ENCODE data around the gene OR5C1. TPM values are rescaled to one million over a fixed set of nuclear protein-coding genes. Genes with fewer than 3 reads are reported as not detected.
A peak's percentile ranks its signal among the peaks of the same experiment; 100 is the strongest.

OR5C1 gene
- total and polyA plus RNA-seq, 9 of the 15 experiments (the other 6 are each of a cell fraction or from before 2014, with no cell fraction given): not detected

DNA sequence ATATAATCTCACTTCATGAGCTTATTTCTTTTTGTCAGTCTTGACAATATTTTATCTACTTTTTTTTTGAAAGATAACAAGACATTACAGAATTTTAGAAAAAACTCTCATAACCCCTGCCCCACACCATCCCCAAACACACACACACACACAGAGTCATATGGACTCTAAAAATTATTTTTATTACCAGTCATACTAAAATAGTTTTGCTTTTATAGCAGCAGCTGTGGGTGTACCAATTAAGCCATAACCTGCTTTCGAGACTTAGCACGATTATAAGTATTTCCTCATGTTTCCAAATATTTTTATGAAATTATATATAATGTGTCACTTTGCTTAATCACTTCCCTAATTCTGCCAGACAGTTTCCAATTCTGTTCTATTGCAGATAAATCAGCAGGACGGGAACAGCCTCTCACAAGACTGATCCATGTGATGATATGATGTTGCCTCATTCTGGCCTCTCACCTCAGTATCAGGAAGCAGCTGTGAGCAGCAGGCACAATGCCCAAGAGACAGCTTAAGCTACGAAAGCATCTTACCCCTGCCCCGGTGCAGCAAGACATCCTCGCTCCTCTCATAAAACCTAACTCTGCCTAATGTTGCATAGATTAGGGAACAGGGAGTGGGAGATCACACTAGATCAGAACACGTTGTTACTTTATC is 32.7 kb downstream of the OR5C1 start (continued):
- TF ChIP-seq, protein P1, sequence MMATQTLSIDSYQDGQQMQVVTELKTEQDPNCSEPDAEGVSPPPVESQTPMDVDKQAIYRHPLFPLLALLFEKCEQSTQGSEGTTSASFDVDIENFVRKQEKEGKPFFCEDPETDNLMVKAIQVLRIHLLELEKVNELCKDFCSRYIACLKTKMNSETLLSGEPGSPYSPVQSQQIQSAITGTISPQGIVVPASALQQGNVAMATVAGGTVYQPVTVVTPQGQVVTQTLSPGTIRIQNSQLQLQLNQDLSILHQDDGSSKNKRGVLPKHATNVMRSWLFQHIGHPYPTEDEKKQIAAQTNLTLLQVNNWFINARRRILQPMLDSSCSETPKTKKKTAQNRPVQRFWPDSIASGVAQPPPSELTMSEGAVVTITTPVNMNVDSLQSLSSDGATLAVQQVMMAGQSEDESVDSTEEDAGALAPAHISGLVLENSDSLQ (IDR thresholded peaks at IDR 0.05): peak; percentile 39; the same call in 1 of the 2 replicates
- TF ChIP-seq MYNN (IDR thresholded peaks at IDR 0.05): peak; percentile 47; the same call in 1 of the 2 replicates
- no peak for TF ChIP-seq MYNN (CRISPR knock-in tag; IDR thresholded peaks at IDR 0.05)

DNA sequence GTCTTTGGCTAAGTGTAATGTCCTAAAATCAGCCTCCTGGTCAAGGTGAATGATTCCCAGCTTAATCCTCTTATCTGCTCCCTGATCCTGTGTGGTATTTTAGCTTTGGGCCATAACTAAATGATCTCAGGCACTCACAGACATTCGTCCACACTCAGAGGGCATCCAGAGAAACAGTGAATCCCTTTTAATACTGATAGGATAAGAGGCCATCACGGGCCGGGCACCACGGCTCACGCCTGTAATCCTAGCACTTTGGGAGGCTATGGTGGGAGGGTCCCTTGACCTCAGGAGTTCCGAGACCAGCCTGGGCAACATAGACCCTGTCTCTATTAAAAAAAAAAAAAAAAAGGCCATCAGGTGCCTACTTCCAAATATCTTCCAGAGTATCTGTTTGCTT is 33.3 kb downstream of the OR5C1 start:
- intact Hi-C loops (cut with micrococcal nuclease): no loop called here
- ATAC-seq: no peak; the same call in 2 of the 3 replicates
- FAIRE-seq: no peak
- H2AFZ ChIP-seq (ENCODE audit: low read depth, low read length): no peak overlapping the region
- no peaks in the 10 kb centered on the region for H3K9me3 ChIP-seq (replicated peaks; ENCODE audit: control insufficient read depth, insufficient read depth, low read depth, low read length)
- in situ Hi-C loops (cut with MboI): loop anchor here (10.0 kb wide), 1 partner anchor 523 kb away; no protein-coding TSS in a partner anchor
- H3K27ac ChIP-seq (ENCODE audit: extremely low read depth, low read depth, low read length): no peak overlapping the region
- WGBS (ENCODE audit: insufficient coverage, low coverage, missing lambda C conversion rate): 70% methylated on average over 6 of the region's 6 CpGs
- ChIA-PET CTCF (ENCODE audit: low intra/inter-chr PET ratio) (no interaction called here), POLR2A (no interaction called here)
- no peak overlapping the region for H3K4me3 ChIP-seq
- BruUV-seq (replicated peaks): no TSS peak
- H3K9me1 ChIP-seq (ENCODE audit: control insufficient read depth, insufficient read depth, low read length): no peaks in the 10 kb centered on the region
- peaks cover 12 to 16% of the 10 kb centered on the region in 2 experiments; a peak in 4 of 5 replicates for H3K4me1 ChIP-seq (replicated peaks in 1 of 2; ENCODE audit: control insufficient read depth in 2 of 2, insufficient read depth in 2 of 2, low read length in 2 of 2)
- H3K36me3 ChIP-seq (ENCODE audit: control insufficient read depth, insufficient read depth, low read length): peaks cover 71% of the 10 kb centered on the region
- H3K9ac ChIP-seq (ENCODE audit: insufficient read depth in 1 of 2, low read depth in 2 of 2, low read length in 2 of 2): 0 out of 4 replicates have a peak overlapping the region, but pooled peaks of 1 of the 2 experiments have one; percentile 30
- no peaks in the 10 kb centered on the region for H3K27me3 ChIP-seq (ENCODE audit: control insufficient read depth in 2 of 2, insufficient read depth in 2 of 2, low read length in 2 of 2)
- H3K79me2 ChIP-seq (ENCODE audit: control insufficient read depth, insufficient read depth, low read length): peaks cover 28% of the 10 kb centered on the region
- 0 out of 2 replicates have a peak, but pooled peaks cover 5% of the 10 kb centered on the region for H4K20me1 ChIP-seq (replicated peaks; ENCODE audit: control insufficient read depth, insufficient read depth, low read length)
- H3K4me2 ChIP-seq (ENCODE audit: insufficient read depth, low read length): no peak overlapping the region
- TF ChIP-seq ZNF764 (CRISPR knock-in tag; IDR thresholded peaks at IDR 0.05; ENCODE audit: low read depth) (no peak), ZNF589 (CRISPR knock-in tag; IDR thresholded peaks at IDR 0.05; ENCODE audit: low read depth) (0 out of 2 replicates have a peak, but pooled peaks have one; percentile 5)
- TF ChIP-seq, protein P2, sequence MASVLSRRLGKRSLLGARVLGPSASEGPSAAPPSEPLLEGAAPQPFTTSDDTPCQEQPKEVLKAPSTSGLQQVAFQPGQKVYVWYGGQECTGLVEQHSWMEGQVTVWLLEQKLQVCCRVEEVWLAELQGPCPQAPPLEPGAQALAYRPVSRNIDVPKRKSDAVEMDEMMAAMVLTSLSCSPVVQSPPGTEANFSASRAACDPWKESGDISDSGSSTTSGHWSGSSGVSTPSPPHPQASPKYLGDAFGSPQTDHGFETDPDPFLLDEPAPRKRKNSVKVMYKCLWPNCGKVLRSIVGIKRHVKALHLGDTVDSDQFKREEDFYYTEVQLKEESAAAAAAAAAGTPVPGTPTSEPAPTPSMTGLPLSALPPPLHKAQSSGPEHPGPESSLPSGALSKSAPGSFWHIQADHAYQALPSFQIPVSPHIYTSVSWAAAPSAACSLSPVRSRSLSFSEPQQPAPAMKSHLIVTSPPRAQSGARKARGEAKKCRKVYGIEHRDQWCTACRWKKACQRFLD (CRISPR knock-in tag; IDR thresholded peaks at IDR 0.05): 0 out of 2 replicates have a peak, but pooled peaks have one; percentile 11
- DNase-seq (ENCODE audit: extremely low read depth in 1 of 4, low spot score in 3 of 4): no peak

Measured in K562 (cell line).